ENCODE measurements around the gene DAP3. TPM values are rescaled to one million over a fixed set of nuclear protein-coding genes. Genes with fewer than 3 reads are reported as not detected.
"Not testable (repeated sequence)": the region's sequence is repeated elsewhere in the genome, so short reads cannot be mapped to it uniquely, and the experiment has no call there.

Gene DAP3
- polyA plus RNA-seq, 1 of the 3 experiments (the other 2 are of a cell fraction) = 115 TPM

- H3K79me2 ChIP-seq (ENCODE audit: insufficient read depth) = peaks cover 91% of the 10 kb centered on the region
- H3K4me3 ChIP-seq (ENCODE audit: low read depth in 2 of 2, low read length in 1 of 2) = no peak overlapping the region
- peaks cover 25 to 49% of the 10 kb centered on the region in 2 experiments for H3K36me3 ChIP-seq (replicated peaks in 1 of 2; ENCODE audit: control insufficient read depth in 1 of 2, insufficient read depth in 2 of 2, low read length in 1 of 2)
- no peak overlapping the region for H3K9ac ChIP-seq
- no peaks in the 10 kb centered on the region for H3K9me3 ChIP-seq
- H3K27ac ChIP-seq (ENCODE audit: low read depth in 2 of 2, low read length in 1 of 2) = no peak overlapping the region
- no peak overlapping the region for H2AFZ ChIP-seq (ENCODE audit: low read depth)
- H3K4me2 ChIP-seq = no peak overlapping the region
- CTCF ChIA-PET = no interaction called here
- H3K4me1 ChIP-seq (ENCODE audit: control insufficient read depth in 1 of 2, insufficient read depth in 2 of 2, low read depth in 1 of 2, low read length in 1 of 2) = peaks cover 2 to 10% of the 10 kb centered on the region in 2 experiments; a peak in 2 of 4 replicates
- TF ChIP-seq TAF1 (IDR thresholded peaks at IDR 0.05; ENCODE audit: borderline replicate concordance, low read depth, low read length) (no peak), NRF1 (IDR thresholded peaks at IDR 0.05; ENCODE audit: low read depth, low read length) (no peak), GABPA (IDR thresholded peaks at IDR 0.05; ENCODE audit: low read depth) (no peak), RXRA (IDR thresholded peaks at IDR 0.05; ENCODE audit: borderline replicate concordance, low read depth) (no peak), FOXM1 (IDR thresholded peaks at IDR 0.05; ENCODE audit: low read depth) (no peak), CHD2 (IDR thresholded peaks at IDR 0.05; ENCODE audit: low read length, partially characterized antibody) (no peak), MXI1 (IDR thresholded peaks at IDR 0.05; ENCODE audit: low read depth, low read length) (no peak)
- H3K27me3 ChIP-seq (ENCODE audit: insufficient read depth) = no peaks in the 10 kb centered on the region
- 95% methylated on average over 2 of the region's 2 CpGs for WGBS (ENCODE audit: low lambda C conversion rate)
- no peaks in the 10 kb centered on the region for H3F3A ChIP-seq (replicated peaks; ENCODE audit: insufficient read depth)
- H4K20me1 ChIP-seq (ENCODE audit: insufficient read depth) = peaks cover 65% of the 10 kb centered on the region
- DNase-seq = no peak
- H3K9me2 ChIP-seq = no peaks in the 10 kb centered on the region
- POLR2A ChIA-PET = no interaction called here
Observed at GRCh38 chr1:155681776-155682175, 7.1 kb upstream of the DAP3 start.

GRCh38 chr1:155687705-155688323 is 1.1 kb upstream of the DAP3 start:
- peaks cover 19 to 28% of the 10 kb centered on the region in 2 experiments for H3K36me3 ChIP-seq (replicated peaks in 1 of 2; ENCODE audit: control insufficient read depth in 1 of 2, insufficient read depth in 2 of 2, low read length in 1 of 2)
- H3K9ac ChIP-seq = peak overlapping the region; percentile 99
- H3K9me3 ChIP-seq; H3K27me3 ChIP-seq (ENCODE audit: insufficient read depth); DNase-seq; H3F3A ChIP-seq (replicated peaks; ENCODE audit: insufficient read depth); H3K4me1 ChIP-seq (ENCODE audit: control insufficient read depth in 1 of 2, insufficient read depth in 2 of 2, low read depth in 1 of 2, low read length in 1 of 2); POLR2A ChIA-PET; H3K9me2 ChIP-seq: not testable (repeated sequence)
- peak; percentile 45; the same call in 1 of the 2 replicates for TF ChIP-seq TAF1 (IDR thresholded peaks at IDR 0.05; ENCODE audit: borderline replicate concordance, low read depth, low read length)
- peak overlapping the region; percentile 73 for H3K4me2 ChIP-seq
- peaks cover 89% of the 10 kb centered on the region for H3K79me2 ChIP-seq (ENCODE audit: insufficient read depth)
- peak overlapping the region; percentile 80 for H2AFZ ChIP-seq (ENCODE audit: low read depth)
- 1% methylated on average over 27 of the region's 35 CpGs for WGBS (ENCODE audit: low lambda C conversion rate)
- H3K27ac ChIP-seq (ENCODE audit: low read depth in 2 of 2, low read length in 1 of 2) = peak overlapping the region; percentile 96 to 99
- H4K20me1 ChIP-seq (ENCODE audit: insufficient read depth) = peaks cover 37% of the 10 kb centered on the region
- CTCF ChIA-PET = interaction anchor here (0.9 kb wide), 1 partner anchor 135 kb away, joined by 3 read pairs; no protein-coding TSS in a partner anchor
- H3K4me3 ChIP-seq (ENCODE audit: low read depth in 2 of 2, low read length in 1 of 2) = peak overlapping the region; percentile 63 to 94

- Histone ChIP-seq H3K36me3 (replicated peaks in 1 of 2; ENCODE audit: control insufficient read depth in 1 of 2, insufficient read depth in 2 of 2, low read length in 1 of 2) (peaks cover 24 to 31% of the 10 kb centered on the region in 2 experiments), H3K79me2 (ENCODE audit: insufficient read depth) (peaks cover 89% of the 10 kb centered on the region), H3K27me3 (ENCODE audit: insufficient read depth) (no peaks in the 10 kb centered on the region), H3K4me1 (ENCODE audit: control insufficient read depth in 1 of 2, insufficient read depth in 2 of 2, low read depth in 1 of 2, low read length in 1 of 2) (peaks cover 6 to 10% of the 10 kb centered on the region in 2 experiments; a peak in 2 of 4 replicates), H3K4me3 (ENCODE audit: low read depth in 2 of 2, low read length in 1 of 2) (peak within 1 kb of the TSS; percentile 63 to 94), H3K9ac (peak within 1 kb of the TSS; percentile 99), H3K4me2 (peak within 1 kb of the TSS; percentile 73), H3F3A (replicated peaks; ENCODE audit: insufficient read depth) (peaks cover 4% of the 10 kb centered on the region), H2AFZ (ENCODE audit: low read depth) (peak within 1 kb of the TSS; percentile 80), H4K20me1 (ENCODE audit: insufficient read depth) (peaks cover 30% of the 10 kb centered on the region), H3K9me2 (no peaks in the 10 kb centered on the region), H3K27ac (ENCODE audit: low read depth in 2 of 2, low read length in 1 of 2) (peak within 1 kb of the TSS; percentile 96 to 99), H3K9me3 (no peaks in the 10 kb centered on the region; the same call in 1 of the 2 replicates)
- CTCF ChIA-PET = interaction anchor here (0.9 kb wide), 1 partner anchor 134 kb away, joined by 3 read pairs; no protein-coding TSS in a partner anchor
- POLR2A ChIA-PET = no interaction called here
- 0% methylated on average over 38 of the region's 81 CpGs for WGBS (ENCODE audit: low lambda C conversion rate)
- DNase-seq = peak; percentile 99
- TF ChIP-seq POLR2AphosphoS5 (IDR thresholded peaks at IDR 0.05; ENCODE audit: low read depth, low read length) = 0 out of 2 replicates have a peak, but pooled peaks have one; percentile 14
- peak; percentile 51; the same call in 1 of the 2 replicates for TF ChIP-seq JUND (IDR thresholded peaks at IDR 0.05)
- no peak for TF ChIP-seq TCF12 (IDR thresholded peaks at IDR 0.05)
- 0 out of 2 replicates have a peak, but pooled peaks have one; percentile 32 for TF ChIP-seq TEAD4 (IDR thresholded peaks at IDR 0.05; ENCODE audit: borderline replicate concordance, insufficient read depth)
- 0 out of 2 replicates have a peak, but pooled peaks have one; percentile 40 for TF ChIP-seq FOXM1 (IDR thresholded peaks at IDR 0.05; ENCODE audit: low read depth)
- 0 out of 2 replicates have a peak, but pooled peaks have one; percentile 53 for TF ChIP-seq FOXJ3 (CRISPR knock-in tag; IDR thresholded peaks at IDR 0.05)
- TF ChIP-seq NRF1 (IDR thresholded peaks at IDR 0.05; ENCODE audit: low read depth, low read length) = peak; percentile 74
- TF ChIP-seq MXI1 (IDR thresholded peaks at IDR 0.05; ENCODE audit: low read depth, low read length) = peak; percentile 61; the same call in 1 of the 2 replicates
- peak; percentile 74; the same call in 1 of the 2 replicates for TF ChIP-seq SIN3A (IDR thresholded peaks at IDR 0.05; ENCODE audit: borderline replicate concordance, low read depth, low read length)
- TF ChIP-seq, protein P1, sequence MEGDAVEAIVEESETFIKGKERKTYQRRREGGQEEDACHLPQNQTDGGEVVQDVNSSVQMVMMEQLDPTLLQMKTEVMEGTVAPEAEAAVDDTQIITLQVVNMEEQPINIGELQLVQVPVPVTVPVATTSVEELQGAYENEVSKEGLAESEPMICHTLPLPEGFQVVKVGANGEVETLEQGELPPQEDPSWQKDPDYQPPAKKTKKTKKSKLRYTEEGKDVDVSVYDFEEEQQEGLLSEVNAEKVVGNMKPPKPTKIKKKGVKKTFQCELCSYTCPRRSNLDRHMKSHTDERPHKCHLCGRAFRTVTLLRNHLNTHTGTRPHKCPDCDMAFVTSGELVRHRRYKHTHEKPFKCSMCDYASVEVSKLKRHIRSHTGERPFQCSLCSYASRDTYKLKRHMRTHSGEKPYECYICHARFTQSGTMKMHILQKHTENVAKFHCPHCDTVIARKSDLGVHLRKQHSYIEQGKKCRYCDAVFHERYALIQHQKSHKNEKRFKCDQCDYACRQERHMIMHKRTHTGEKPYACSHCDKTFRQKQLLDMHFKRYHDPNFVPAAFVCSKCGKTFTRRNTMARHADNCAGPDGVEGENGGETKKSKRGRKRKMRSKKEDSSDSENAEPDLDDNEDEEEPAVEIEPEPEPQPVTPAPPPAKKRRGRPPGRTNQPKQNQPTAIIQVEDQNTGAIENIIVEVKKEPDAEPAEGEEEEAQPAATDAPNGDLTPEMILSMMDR (IDR thresholded peaks at IDR 0.05) = no peak
- TF ChIP-seq MEF2A (IDR thresholded peaks at IDR 0.05; ENCODE audit: borderline replicate concordance, low read depth) = no peak
- TF ChIP-seq MAX (IDR thresholded peaks at IDR 0.05; ENCODE audit: low read depth) = peak; percentile 7
- TF ChIP-seq ELF1 (IDR thresholded peaks at IDR 0.05) = peak; percentile 65; the same call in 1 of the 2 replicates
- TF ChIP-seq YY1 (IDR thresholded peaks at IDR 0.05; ENCODE audit: low read depth) = peak; percentile 91
- TF ChIP-seq NFIC (IDR thresholded peaks at IDR 0.05; ENCODE audit: borderline replicate concordance) = no peak
Observed at GRCh38 chr1:155688324-155689080, 389 bp upstream of the DAP3 start, which contains the start of gene YY1AP1. Gene YY1AP1 (minus strand): TSS chr1:155688774. CDS start chr1:155680436, 8,338 bp downstream.
